C4-2B (cell line): ENCODE measurements around the gene TRIM67.
"Not testable (repeated sequence)": the region's sequence is repeated elsewhere in the genome, so short reads cannot be mapped to it uniquely, and the experiment has no call there.

Source experiments
- H3K27ac ChIP-seq: fragments of 450-650 bp; 2 replicates; pipeline ENCODE4 v1.5.1; 2017
- ZFX ChIP-seq: fragments of 450-650 bp; IDR thresholded peaks from 2 replicates; pipeline ENCODE4 v1.6.1; 2017
- TF ChIP-seq, protein P1 (sequence below): fragments of 450-650 bp; conservative IDR thresholded peaks from 2 replicates; pipeline ENCODE4 v1.5.1; 2017; ENCODE audit warnings: mild to moderate bottlenecking

The TRIM67 gene

DNA sequence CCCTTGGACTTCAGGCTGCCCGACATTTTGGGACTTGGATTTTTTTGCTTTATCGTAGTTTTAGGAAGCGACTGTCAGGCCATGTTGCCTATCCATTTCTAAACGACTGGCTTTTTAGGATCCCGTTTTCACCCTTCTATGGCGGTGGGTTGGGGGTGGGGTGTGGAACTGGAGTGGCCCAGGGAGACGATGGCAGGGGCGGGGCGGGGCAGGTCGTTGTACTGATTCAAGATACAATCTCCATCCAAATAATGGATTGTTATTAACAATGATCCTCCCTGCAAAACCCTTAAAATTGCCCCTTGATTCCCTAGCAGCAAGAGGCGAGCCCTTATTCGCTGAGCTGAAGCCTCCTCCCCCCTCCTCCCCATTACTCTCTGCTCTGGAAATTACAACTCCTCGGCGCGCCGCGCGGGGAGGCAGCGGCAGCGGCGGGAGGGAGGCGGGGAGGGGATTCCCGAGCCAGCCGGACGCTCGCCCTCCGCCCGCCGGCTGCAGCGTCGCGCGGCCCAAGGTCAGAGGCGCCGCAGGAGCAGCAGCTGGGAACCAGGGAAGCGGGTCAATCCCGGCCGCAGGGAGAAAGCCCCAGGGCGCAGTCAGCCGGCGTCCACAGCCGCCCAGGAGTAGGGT lies at the start of gene TRIM67:
Gene TRIM67, plus strand, starts transcription at position 392 of the 630 bp plus-strand sequence. CDS start 912 bp downstream, outside the sequence.
- TF ChIP-seq, protein P1, sequence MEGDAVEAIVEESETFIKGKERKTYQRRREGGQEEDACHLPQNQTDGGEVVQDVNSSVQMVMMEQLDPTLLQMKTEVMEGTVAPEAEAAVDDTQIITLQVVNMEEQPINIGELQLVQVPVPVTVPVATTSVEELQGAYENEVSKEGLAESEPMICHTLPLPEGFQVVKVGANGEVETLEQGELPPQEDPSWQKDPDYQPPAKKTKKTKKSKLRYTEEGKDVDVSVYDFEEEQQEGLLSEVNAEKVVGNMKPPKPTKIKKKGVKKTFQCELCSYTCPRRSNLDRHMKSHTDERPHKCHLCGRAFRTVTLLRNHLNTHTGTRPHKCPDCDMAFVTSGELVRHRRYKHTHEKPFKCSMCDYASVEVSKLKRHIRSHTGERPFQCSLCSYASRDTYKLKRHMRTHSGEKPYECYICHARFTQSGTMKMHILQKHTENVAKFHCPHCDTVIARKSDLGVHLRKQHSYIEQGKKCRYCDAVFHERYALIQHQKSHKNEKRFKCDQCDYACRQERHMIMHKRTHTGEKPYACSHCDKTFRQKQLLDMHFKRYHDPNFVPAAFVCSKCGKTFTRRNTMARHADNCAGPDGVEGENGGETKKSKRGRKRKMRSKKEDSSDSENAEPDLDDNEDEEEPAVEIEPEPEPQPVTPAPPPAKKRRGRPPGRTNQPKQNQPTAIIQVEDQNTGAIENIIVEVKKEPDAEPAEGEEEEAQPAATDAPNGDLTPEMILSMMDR: no peak
- TF ChIP-seq ZFX: no peak
- no peak within 1 kb of the TSS for H3K27ac ChIP-seq

- H3K27ac ChIP-seq: no peak overlapping the region
- TF ChIP-seq, protein P1: no peak
- no peak for TF ChIP-seq ZFX
Measured at GRCh38 chr1:231116738-231117137, 45.1 kb upstream of the TRIM67 start.

DNA sequence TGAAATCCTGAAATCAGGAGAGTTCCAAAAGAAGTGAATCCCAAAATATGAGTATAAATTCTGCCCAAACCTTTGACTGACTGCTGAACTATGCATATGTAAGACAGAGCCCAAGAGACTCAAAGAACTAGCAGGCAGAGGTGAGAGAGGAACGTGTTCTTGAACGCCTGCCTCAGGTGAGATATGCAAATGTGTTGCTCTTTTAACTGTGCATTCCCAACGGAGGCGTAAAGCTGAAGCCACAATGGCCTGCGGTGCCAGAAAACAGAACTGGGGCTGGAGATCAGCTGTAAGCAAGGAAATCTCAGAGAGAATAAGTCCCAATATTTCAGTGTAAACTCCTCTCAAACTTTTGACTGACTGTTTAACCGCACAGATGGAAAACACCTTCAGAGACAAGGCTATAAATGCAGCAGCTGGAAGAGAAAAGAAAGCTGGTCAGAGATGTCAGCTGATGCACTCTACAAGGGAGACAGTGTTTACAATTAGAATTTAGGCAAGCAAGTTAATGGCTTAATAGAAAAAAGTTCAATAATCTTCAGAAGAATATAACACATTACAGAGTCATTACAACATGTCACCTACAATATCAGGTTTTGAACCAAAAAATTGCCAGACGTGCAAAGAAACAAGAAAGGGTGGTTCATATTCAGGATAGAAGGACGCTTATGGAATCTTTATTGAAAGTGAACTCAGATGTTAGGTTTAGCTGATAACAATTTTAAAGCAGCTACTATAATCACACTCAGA lies 43.0 kb upstream of the TRIM67 start:
- TF ChIP-seq, protein P1: no peak
- no peak for TF ChIP-seq ZFX
- no peak overlapping the region for H3K27ac ChIP-seq

GRCh38 chr1:231121533-231121932 lies 40.3 kb upstream of the TRIM67 start:
- no peak for TF ChIP-seq ZFX
- TF ChIP-seq, protein P1: no peak
- no peak overlapping the region for H3K27ac ChIP-seq

GRCh38 chr1:231122143-231122542 lies 39.7 kb upstream of the TRIM67 start:
- H3K27ac ChIP-seq: no peak overlapping the region
- no peak for TF ChIP-seq ZFX
- TF ChIP-seq, protein P1: no peak

GRCh38 chr1:231124746-231125145 lies 37.1 kb upstream of the TRIM67 start:
- TF ChIP-seq, protein P1: no peak
- no peak for TF ChIP-seq ZFX
- no peak overlapping the region for H3K27ac ChIP-seq

- H3K27ac ChIP-seq: no peak overlapping the region
- TF ChIP-seq ZFX: no peak
- TF ChIP-seq, protein P1: no peak
Measured at GRCh38 chr1:231125972-231126580, 35.8 kb upstream of the TRIM67 start.

- H3K27ac ChIP-seq: not testable (repeated sequence)
Measured at GRCh38 chr1:231127106-231127505, 34.8 kb upstream of the TRIM67 start.

GRCh38 chr1:231128471-231128870 lies 33.4 kb upstream of the TRIM67 start:
- not testable (repeated sequence) for H3K27ac ChIP-seq
